ENCODE measurements around the gene DHRS7C.

GRCh38 chr17:9788601-9789000 lies 2.8 kb downstream of the DHRS7C start:
- TF ChIP-seq CTCF (IDR thresholded peaks at IDR 0.05; ENCODE audit: extremely low read depth in 1 of 2, insufficient read depth in 1 of 2, low read depth in 1 of 2, low read length in 2 of 2) (no peak), MAX (IDR thresholded peaks at IDR 0.05; ENCODE audit: insufficient read depth, insufficient read length) (no peak)

Measured in endothelial cell of umbilical vein (primary cell).